ENCODE results near the gene SMOC1.
A peak's percentile ranks its signal among the peaks of the same experiment; 100 is the strongest.

SMOC1 gene

GRCh38 chr14:70034257-70034656 lies 155.0 kb downstream of the SMOC1 start:
- no peak for DNase-seq (ENCODE audit: low spot score)

- DNase-seq (ENCODE audit: low spot score), result no peak
These were observed 157.4 kb downstream of the SMOC1 start for GRCh38 chr14:70036665-70037064.

GRCh38 chr14:70043001-70043400 lies 163.8 kb downstream of the SMOC1 start:
- DNase-seq (ENCODE audit: low spot score), result no peak

- no peak for DNase-seq (ENCODE audit: low spot score)
These were observed 166.1 kb downstream of the SMOC1 start for GRCh38 chr14:70045310-70045709.

GRCh38 chr14:70045844-70046535 lies 166.8 kb downstream of the SMOC1 start:
- peak; percentile 78 for DNase-seq (ENCODE audit: low spot score)

GRCh38 chr14:70047598-70048312 lies 168.5 kb downstream of the SMOC1 start:
- no peak for DNase-seq (ENCODE audit: low spot score)

GRCh38 chr14:70048313-70048654 lies 169.1 kb downstream of the SMOC1 start:
- no peak for DNase-seq (ENCODE audit: low spot score)

- no peak for DNase-seq (ENCODE audit: low spot score)
These were observed 170.4 kb downstream of the SMOC1 start for GRCh38 chr14:70049605-70050004.

- no peak for DNase-seq (ENCODE audit: low spot score)
These were observed 170.9 kb downstream of the SMOC1 start for GRCh38 chr14:70050136-70050535.

GRCh38 chr14:70052990-70053389 lies 173.8 kb downstream of the SMOC1 start:
- DNase-seq (ENCODE audit: low spot score), result no peak

- no peak for DNase-seq (ENCODE audit: low spot score)
These were observed 178.4 kb downstream of the SMOC1 start for GRCh38 chr14:70057519-70058136.

- DNase-seq (ENCODE audit: low spot score), result no peak
These were observed 180.3 kb downstream of the SMOC1 start for GRCh38 chr14:70059545-70059944.

- DNase-seq (ENCODE audit: low spot score), result no peak
These were observed 181.9 kb downstream of the SMOC1 start for GRCh38 chr14:70061108-70061507.

- DNase-seq (ENCODE audit: low spot score), result no peak
These were observed 185.1 kb downstream of the SMOC1 start for GRCh38 chr14:70064136-70064865.

GRCh38 chr14:70067810-70068209 lies 188.6 kb downstream of the SMOC1 start:
- DNase-seq (ENCODE audit: low spot score), result no peak

GRCh38 chr14:70069186-70069585 lies 190.0 kb downstream of the SMOC1 start:
- no peak for DNase-seq (ENCODE audit: low spot score)

GRCh38 chr14:70073924-70074566 lies 194.8 kb downstream of the SMOC1 start:
- DNase-seq (ENCODE audit: low spot score), result peak; percentile 62

- DNase-seq (ENCODE audit: low spot score), result no peak
These were observed 197.8 kb downstream of the SMOC1 start for GRCh38 chr14:70077005-70077404.

- DNase-seq (ENCODE audit: low spot score), result no peak
These were observed 198.5 kb downstream of the SMOC1 start for GRCh38 chr14:70077720-70078119.

GRCh38 chr14:70078329-70078728 lies 199.1 kb downstream of the SMOC1 start:
- DNase-seq (ENCODE audit: low spot score), result no peak

GRCh38 chr14:70080076-70080475 lies 200.9 kb downstream of the SMOC1 start:
- peak; percentile 77 for DNase-seq (ENCODE audit: low spot score)

Data from cerebellar cortex (tissue), 1 donor.